ENCODE results near the gene HPRT1.

The HPRT1 gene

GRCh38 chrX:134443461-134443860 lies 16.5 kb upstream of the HPRT1 start:
- Histone ChIP-seq H2AFZ (ENCODE audit: low read length) (no peak overlapping the region), H3K36me3 (ENCODE audit: insufficient read depth, low read length) (no peaks in the 10 kb centered on the region), H3F3A (ENCODE audit: low read depth) (no peaks in the 10 kb centered on the region), H3K9me2 (replicated peaks; ENCODE audit: low read depth, low read length) (no peaks in the 10 kb centered on the region), H3K4me1 (ENCODE audit: insufficient read depth, low read length, poor library complexity, severe bottlenecking) (no peaks in the 10 kb centered on the region), H3K27me3 (ENCODE audit: insufficient read depth, low read length, poor library complexity, severe bottlenecking) (no peaks in the 10 kb centered on the region), H3K79me2 (ENCODE audit: insufficient read depth, low read length) (no peaks in the 10 kb centered on the region), H3K4me3 (ENCODE audit: low read length, poor library complexity, severe bottlenecking) (no peak overlapping the region), H4K20me1 (ENCODE audit: insufficient read depth, low read length, poor library complexity, severe bottlenecking) (no peaks in the 10 kb centered on the region), H3K9me3 (ENCODE audit: insufficient read depth, low read depth, low read length) (no peaks in the 10 kb centered on the region), H3K9ac (ENCODE audit: low read depth, low read length, poor library complexity, severe bottlenecking) (no peak overlapping the region), H3K4me2 (ENCODE audit: low read depth, low read length, poor library complexity, severe bottlenecking) (no peak overlapping the region)
- no peak for TF ChIP-seq EZH2phosphoT487 (IDR thresholded peaks at IDR 0.05; ENCODE audit: borderline replicate concordance)
- TF ChIP-seq CTCF (conservative IDR thresholded peaks at IDR 0.05; ENCODE audit: low read length), result no peak

DNA sequence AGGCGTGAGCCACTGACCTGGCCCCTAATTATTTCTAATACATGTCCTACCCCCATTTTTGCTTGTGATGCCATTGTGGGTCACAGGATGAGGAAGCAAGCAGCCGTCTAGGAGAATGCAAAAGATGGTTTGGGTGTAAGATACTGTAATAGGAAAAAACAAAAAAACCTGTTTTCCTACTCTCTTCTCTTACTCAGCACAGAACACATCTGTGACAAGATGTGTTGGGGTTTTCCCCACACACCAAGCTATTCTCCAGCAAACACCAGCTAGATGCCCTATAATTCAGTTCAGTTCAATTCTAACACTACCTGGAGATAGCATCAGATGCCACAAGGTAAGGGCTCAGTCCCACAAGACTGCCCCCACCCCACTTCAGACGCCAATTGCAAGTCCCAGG lies 15.3 kb upstream of the HPRT1 start:
- Histone ChIP-seq H3K9me2 (replicated peaks; ENCODE audit: low read depth, low read length) (no peaks in the 10 kb centered on the region), H3K27me3 (ENCODE audit: insufficient read depth, low read length, poor library complexity, severe bottlenecking) (no peaks in the 10 kb centered on the region), H2AFZ (ENCODE audit: low read length) (no peak overlapping the region), H3K9ac (ENCODE audit: low read depth, low read length, poor library complexity, severe bottlenecking) (no peak overlapping the region), H3K4me2 (ENCODE audit: low read depth, low read length, poor library complexity, severe bottlenecking) (no peak overlapping the region), H3F3A (ENCODE audit: low read depth) (no peaks in the 10 kb centered on the region), H4K20me1 (ENCODE audit: insufficient read depth, low read length, poor library complexity, severe bottlenecking) (no peaks in the 10 kb centered on the region), H3K4me3 (ENCODE audit: low read length, poor library complexity, severe bottlenecking) (no peak overlapping the region), H3K4me1 (ENCODE audit: insufficient read depth, low read length, poor library complexity, severe bottlenecking) (no peaks in the 10 kb centered on the region), H3K36me3 (ENCODE audit: insufficient read depth, low read length) (no peaks in the 10 kb centered on the region), H3K9me3 (ENCODE audit: insufficient read depth, low read depth, low read length) (no peaks in the 10 kb centered on the region), H3K79me2 (ENCODE audit: insufficient read depth, low read length) (no peaks in the 10 kb centered on the region)
- TF ChIP-seq CTCF (conservative IDR thresholded peaks at IDR 0.05; ENCODE audit: low read length), result no peak

GRCh38 chrX:134452596-134452995 lies 7.4 kb upstream of the HPRT1 start:
- no peaks in the 10 kb centered on the region for H4K20me1 ChIP-seq (ENCODE audit: insufficient read depth, low read length, poor library complexity, severe bottlenecking)
- H2AFZ ChIP-seq (ENCODE audit: low read length), result no peak overlapping the region
- H3K79me2 ChIP-seq (ENCODE audit: insufficient read depth, low read length), result no peaks in the 10 kb centered on the region
- no peaks in the 10 kb centered on the region for H3K9me2 ChIP-seq (replicated peaks; ENCODE audit: low read depth, low read length)
- no peak overlapping the region for H3K4me2 ChIP-seq (ENCODE audit: low read depth, low read length, poor library complexity, severe bottlenecking)
- H3F3A ChIP-seq (ENCODE audit: low read depth), result no peaks in the 10 kb centered on the region
- H3K36me3 ChIP-seq (ENCODE audit: insufficient read depth, low read length), result no peaks in the 10 kb centered on the region
- H3K9me3 ChIP-seq (ENCODE audit: insufficient read depth, low read depth, low read length), result no peaks in the 10 kb centered on the region
- H3K4me1 ChIP-seq (ENCODE audit: insufficient read depth, low read length, poor library complexity, severe bottlenecking), result no peaks in the 10 kb centered on the region
- H3K9ac ChIP-seq (ENCODE audit: low read depth, low read length, poor library complexity, severe bottlenecking), result no peak overlapping the region
- H3K4me3 ChIP-seq (ENCODE audit: low read length, poor library complexity, severe bottlenecking), result no peak overlapping the region
- TF ChIP-seq EZH2phosphoT487 (IDR thresholded peaks at IDR 0.05; ENCODE audit: borderline replicate concordance) (no peak), CTCF (conservative IDR thresholded peaks at IDR 0.05; ENCODE audit: low read length) (no peak)
- no peaks in the 10 kb centered on the region for H3K27me3 ChIP-seq (ENCODE audit: insufficient read depth, low read length, poor library complexity, severe bottlenecking)
